ENCODE measurements around the gene BACH2. TPM values are rescaled to one million over a fixed set of nuclear protein-coding genes. Genes with fewer than 3 reads are reported as not detected.

BACH2 gene
- polyA plus RNA-seq, 1 donor (not counting 4 experiments of a cell fraction or from before 2014, with no cell fraction given) = 0.50 TPM

DNA sequence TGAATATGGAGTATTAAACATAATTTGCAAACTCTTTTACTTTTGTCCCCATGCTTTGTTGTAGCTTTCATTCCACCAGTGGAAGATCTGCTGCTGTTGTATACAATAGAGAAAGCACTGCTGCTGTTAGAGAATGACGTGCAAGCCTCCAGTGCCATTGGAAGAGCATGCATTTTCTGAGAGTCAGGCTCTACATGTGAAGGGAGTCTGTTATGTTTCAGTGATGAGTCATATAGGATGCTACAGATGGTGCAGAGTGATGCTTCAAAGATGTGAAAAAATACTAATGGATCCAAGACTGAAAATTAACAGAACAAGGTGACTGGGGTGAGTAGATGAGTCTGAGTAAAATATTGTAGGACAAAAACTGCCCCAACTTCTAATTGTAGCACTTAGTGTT, 22.4 kb upstream of the BACH2 start:
- Histone ChIP-seq H3K9me1 (ENCODE audit: control insufficient read depth, extremely low read depth, insufficient read depth, low read length) (no peaks in the 10 kb centered on the region), H3K79me2 (ENCODE audit: control insufficient read depth, insufficient read depth, low read length) (no peaks in the 10 kb centered on the region), H3K9ac (ENCODE audit: control insufficient read depth, extremely low read depth, insufficient read depth, low read length) (no peak overlapping the region), H3K4me2 (ENCODE audit: control insufficient read depth, extremely low read depth, insufficient read depth, low read depth, low read length) (no peak overlapping the region), H3K9me3 (ENCODE audit: control insufficient read depth, low read depth, low read length) (no peaks in the 10 kb centered on the region), H3K4me3 (ENCODE audit: control insufficient read depth in 2 of 3, extremely low read depth in 1 of 3, insufficient read depth in 2 of 3, low read depth in 1 of 3, low read length in 3 of 3) (no peak overlapping the region), H3K27ac (ENCODE audit: control insufficient read depth, insufficient read depth, low read length) (no peak overlapping the region), H3K36me3 (ENCODE audit: control insufficient read depth in 2 of 2, extremely low read depth in 1 of 2, insufficient read depth in 2 of 2, low read length in 2 of 2) (no peaks in the 10 kb centered on the region), H2AFZ (ENCODE audit: control insufficient read depth, low read length) (no peak overlapping the region), H4K20me1 (ENCODE audit: control insufficient read depth, extremely low read depth, insufficient read depth, low read length) (no peaks in the 10 kb centered on the region), H3K4me1 (ENCODE audit: control insufficient read depth, extremely low read depth, insufficient read depth, low read length) (no peaks in the 10 kb centered on the region), H3K27me3 (ENCODE audit: control insufficient read depth, extremely low read depth, insufficient read depth, low read length) (peaks cover 3% of the 10 kb centered on the region)
- DNase-seq (ENCODE audit: low read depth, low spot score) (no peak), FAIRE-seq (no peak)
- TF ChIP-seq, protein P1, sequence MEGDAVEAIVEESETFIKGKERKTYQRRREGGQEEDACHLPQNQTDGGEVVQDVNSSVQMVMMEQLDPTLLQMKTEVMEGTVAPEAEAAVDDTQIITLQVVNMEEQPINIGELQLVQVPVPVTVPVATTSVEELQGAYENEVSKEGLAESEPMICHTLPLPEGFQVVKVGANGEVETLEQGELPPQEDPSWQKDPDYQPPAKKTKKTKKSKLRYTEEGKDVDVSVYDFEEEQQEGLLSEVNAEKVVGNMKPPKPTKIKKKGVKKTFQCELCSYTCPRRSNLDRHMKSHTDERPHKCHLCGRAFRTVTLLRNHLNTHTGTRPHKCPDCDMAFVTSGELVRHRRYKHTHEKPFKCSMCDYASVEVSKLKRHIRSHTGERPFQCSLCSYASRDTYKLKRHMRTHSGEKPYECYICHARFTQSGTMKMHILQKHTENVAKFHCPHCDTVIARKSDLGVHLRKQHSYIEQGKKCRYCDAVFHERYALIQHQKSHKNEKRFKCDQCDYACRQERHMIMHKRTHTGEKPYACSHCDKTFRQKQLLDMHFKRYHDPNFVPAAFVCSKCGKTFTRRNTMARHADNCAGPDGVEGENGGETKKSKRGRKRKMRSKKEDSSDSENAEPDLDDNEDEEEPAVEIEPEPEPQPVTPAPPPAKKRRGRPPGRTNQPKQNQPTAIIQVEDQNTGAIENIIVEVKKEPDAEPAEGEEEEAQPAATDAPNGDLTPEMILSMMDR (optimal IDR thresholded peaks at IDR 0.05 in 1 of 3, IDR thresholded peaks at IDR 0.05 in 1 of 3, conservative IDR thresholded peaks at IDR 0.05 in 1 of 3; ENCODE audit: extremely low read depth in 1 of 3, insufficient read depth in 2 of 3, low read length in 3 of 3) = no peak
- no peak for TF ChIP-seq EZH2 (IDR thresholded peaks at IDR 0.05; ENCODE audit: low read length)
- dilution Hi-C loops (cut with MboI; ENCODE audit: extremely low pct_ligation_motif_present, low sequenced_read_pairs) = no loop called here

DNA sequence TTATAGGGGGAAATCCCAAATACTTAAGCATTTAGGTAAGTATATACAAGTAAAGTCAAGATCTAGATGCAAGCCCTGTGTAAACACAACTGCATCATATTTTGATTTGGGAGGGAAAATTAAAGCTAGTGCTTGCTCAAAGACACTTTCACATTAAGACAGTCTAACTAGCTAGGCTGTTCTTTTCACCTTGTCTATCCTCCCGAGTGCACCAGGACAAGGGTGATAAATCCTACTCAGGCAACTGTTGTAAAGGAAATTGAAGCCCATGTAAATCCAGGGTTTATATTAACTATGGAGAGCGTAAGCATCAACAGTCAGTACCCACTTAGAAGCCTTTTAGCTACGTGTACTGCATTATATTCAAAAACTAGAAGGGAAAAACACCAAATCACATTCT, 19.3 kb upstream of the BACH2 start:
- dilution Hi-C loops (cut with MboI; ENCODE audit: extremely low pct_ligation_motif_present, low sequenced_read_pairs) = no loop called here
- H3K79me2 ChIP-seq (ENCODE audit: control insufficient read depth, insufficient read depth, low read length) = no peaks in the 10 kb centered on the region
- H3K36me3 ChIP-seq (ENCODE audit: control insufficient read depth in 2 of 2, extremely low read depth in 1 of 2, insufficient read depth in 2 of 2, low read length in 2 of 2) = no peaks in the 10 kb centered on the region
- no peak overlapping the region for H3K9ac ChIP-seq (ENCODE audit: control insufficient read depth, extremely low read depth, insufficient read depth, low read length)
- no peak overlapping the region for H3K27ac ChIP-seq (ENCODE audit: control insufficient read depth, insufficient read depth, low read length)
- no peaks in the 10 kb centered on the region for H4K20me1 ChIP-seq (ENCODE audit: control insufficient read depth, extremely low read depth, insufficient read depth, low read length)
- H3K9me1 ChIP-seq (ENCODE audit: control insufficient read depth, extremely low read depth, insufficient read depth, low read length) = no peaks in the 10 kb centered on the region
- no peaks in the 10 kb centered on the region for H3K4me1 ChIP-seq (ENCODE audit: control insufficient read depth, extremely low read depth, insufficient read depth, low read length)
- no peak overlapping the region for H3K4me3 ChIP-seq (ENCODE audit: control insufficient read depth in 2 of 3, extremely low read depth in 1 of 3, insufficient read depth in 2 of 3, low read depth in 1 of 3, low read length in 3 of 3)
- H3K27me3 ChIP-seq (ENCODE audit: control insufficient read depth, extremely low read depth, insufficient read depth, low read length) = peaks cover 6% of the 10 kb centered on the region
- FAIRE-seq (no peak), DNase-seq (ENCODE audit: low read depth, low spot score) (no peak)
- no peak overlapping the region for H3K4me2 ChIP-seq (ENCODE audit: control insufficient read depth, extremely low read depth, insufficient read depth, low read depth, low read length)
- no peaks in the 10 kb centered on the region for H3K9me3 ChIP-seq (ENCODE audit: control insufficient read depth, low read depth, low read length)
- no peak overlapping the region for H2AFZ ChIP-seq (ENCODE audit: control insufficient read depth, low read length)
- TF ChIP-seq, protein P1 (optimal IDR thresholded peaks at IDR 0.05 in 1 of 3, IDR thresholded peaks at IDR 0.05 in 1 of 3, conservative IDR thresholded peaks at IDR 0.05 in 1 of 3; ENCODE audit: extremely low read depth in 1 of 3, insufficient read depth in 2 of 3, low read length in 3 of 3) = no peak
- TF ChIP-seq EZH2 (IDR thresholded peaks at IDR 0.05; ENCODE audit: low read length) = no peak

Data from keratinocyte (primary cell).